ENCODE data around the gene GALNT17.

GRCh38 chr7:71453630-71454029 is 321.7 kb downstream of the GALNT17 start:
- TF ChIP-seq GATA2 (IDR thresholded peaks at IDR 0.05; ENCODE audit: low read depth, low read length) (no peak), GATA3 (IDR thresholded peaks at IDR 0.05; ENCODE audit: low read depth, low read length) (no peak)

All from SH-SY5Y (cell line).